ENCODE measurements around the gene NCAPH2.

DNA sequence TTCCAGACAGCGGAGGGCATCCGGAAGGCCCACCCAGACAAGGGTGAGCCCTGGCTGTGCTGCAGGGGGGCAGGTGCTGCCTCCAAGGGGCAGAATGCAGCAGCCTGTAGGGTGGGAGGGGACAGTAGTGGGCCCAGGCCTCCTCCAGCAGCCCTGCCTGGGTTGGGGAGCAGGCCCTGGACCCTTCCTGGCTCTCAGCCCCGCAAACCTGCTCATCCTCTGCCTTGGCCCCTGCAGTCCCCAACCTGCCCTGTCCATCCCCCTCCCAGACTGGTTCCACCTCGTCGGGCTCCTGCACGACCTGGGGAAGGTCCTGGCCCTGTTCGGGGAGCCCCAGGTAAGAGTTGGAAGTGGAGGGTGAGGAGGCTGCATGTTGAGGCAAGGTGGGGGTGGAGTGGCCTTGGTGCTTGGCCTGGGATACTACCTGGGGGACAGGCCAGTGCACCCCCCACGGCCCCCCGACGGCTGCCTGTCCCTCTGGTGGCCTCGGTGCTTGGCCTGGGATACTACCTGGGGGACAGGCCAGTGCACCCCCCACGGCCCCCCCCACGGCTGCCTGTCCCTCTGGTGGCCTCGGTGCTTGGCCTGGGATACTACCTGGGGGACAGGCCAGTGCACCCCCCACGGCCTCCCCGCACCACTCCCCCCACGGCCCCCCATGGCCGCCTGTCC, 19.9 kb upstream of the NCAPH2 start:
- no peak for TF ChIP-seq GATA3 (IDR thresholded peaks at IDR 0.05; ENCODE audit: low read depth, low read length)
- no peak for TF ChIP-seq GATA2 (IDR thresholded peaks at IDR 0.05; ENCODE audit: low read depth, low read length)
